GM19238 (cell line): ENCODE results near the gene CKMT2.
A peak's percentile ranks its signal among the peaks of the same experiment; 100 is the strongest.
"Not testable (repeated sequence)": the region's sequence is repeated elsewhere in the genome, so short reads cannot be mapped to it uniquely, and the experiment has no call there.

Source experiments
- DNase-seq: peaks from one replicate; pipeline ENCODE4 v3.0.0; 2011; ENCODE audit warnings: low spot score; ENCODE audit not compliant: insufficient read length

Gene CKMT2

GRCh38 chr5:81249240-81249639 lies 16.1 kb downstream of the CKMT2 start:
- no peak for DNase-seq

GRCh38 chr5:81250004-81250403 lies 16.9 kb downstream of the CKMT2 start:
- no peak for DNase-seq

GRCh38 chr5:81251922-81252321 lies 18.8 kb downstream of the CKMT2 start:
- no peak for DNase-seq

GRCh38 chr5:81252904-81253303 lies 19.8 kb downstream of the CKMT2 start:
- DNase-seq, result no peak

GRCh38 chr5:81253875-81254274 lies 20.8 kb downstream of the CKMT2 start:
- no peak for DNase-seq

DNA sequence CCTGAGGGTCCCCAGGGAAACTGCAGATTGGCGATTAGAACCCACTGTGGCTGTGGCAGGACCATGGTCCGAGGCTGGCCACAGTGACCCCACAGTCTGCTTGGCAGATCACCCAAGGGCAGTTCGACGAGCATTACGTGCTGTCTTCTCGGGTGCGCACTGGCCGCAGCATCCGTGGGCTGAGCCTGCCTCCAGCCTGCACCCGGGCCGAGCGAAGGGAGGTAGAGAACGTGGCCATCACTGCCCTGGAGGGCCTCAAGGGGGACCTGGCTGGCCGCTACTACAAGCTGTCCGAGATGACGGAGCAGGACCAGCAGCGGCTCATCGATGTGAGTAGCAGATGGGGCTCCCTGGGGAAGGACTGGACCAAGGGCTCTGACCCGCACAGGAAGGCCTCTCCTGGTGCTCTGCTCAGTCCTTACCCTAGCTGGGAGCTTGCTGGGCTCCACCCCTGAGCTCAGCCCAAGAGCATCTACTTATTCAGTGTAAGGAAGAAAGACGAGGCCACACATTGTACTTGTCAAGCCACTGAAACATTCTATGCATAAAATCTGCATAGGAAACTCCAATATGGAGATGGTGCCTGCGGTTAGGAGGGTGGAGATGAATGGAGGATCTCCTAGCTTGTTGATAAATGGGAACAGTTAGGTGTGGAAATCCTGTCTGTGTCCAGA lies 21.9 kb downstream of the CKMT2 start:
- no peak for DNase-seq

- no peak for DNase-seq
Observed at GRCh38 chr5:81256766-81257165, 23.6 kb downstream of the CKMT2 start.

GRCh38 chr5:81262796-81263195 lies 29.7 kb downstream of the CKMT2 start:
- not testable (repeated sequence) for DNase-seq

DNA sequence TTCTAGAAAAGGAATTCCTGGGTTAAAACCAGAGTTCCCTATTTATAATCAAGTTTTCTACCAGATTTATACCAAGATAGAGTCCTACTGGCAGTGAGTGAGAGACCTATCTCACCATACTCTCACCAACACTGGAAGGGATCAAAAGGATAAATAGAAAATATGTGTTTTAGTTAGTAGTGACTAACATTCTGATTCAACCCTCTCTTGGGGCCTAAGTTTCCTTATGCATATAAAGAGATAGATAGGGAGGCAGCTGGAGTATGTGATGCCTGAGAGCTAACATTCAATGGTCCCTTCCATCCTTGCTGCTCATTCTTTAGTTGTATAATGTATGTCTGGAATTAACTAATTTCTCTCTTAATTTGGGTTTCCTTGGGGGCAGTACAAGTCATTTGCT lies 32.0 kb downstream of the CKMT2 start:
- no peak for DNase-seq

- no peak for DNase-seq
Observed at GRCh38 chr5:81268521-81269196, 35.5 kb downstream of the CKMT2 start.

DNA sequence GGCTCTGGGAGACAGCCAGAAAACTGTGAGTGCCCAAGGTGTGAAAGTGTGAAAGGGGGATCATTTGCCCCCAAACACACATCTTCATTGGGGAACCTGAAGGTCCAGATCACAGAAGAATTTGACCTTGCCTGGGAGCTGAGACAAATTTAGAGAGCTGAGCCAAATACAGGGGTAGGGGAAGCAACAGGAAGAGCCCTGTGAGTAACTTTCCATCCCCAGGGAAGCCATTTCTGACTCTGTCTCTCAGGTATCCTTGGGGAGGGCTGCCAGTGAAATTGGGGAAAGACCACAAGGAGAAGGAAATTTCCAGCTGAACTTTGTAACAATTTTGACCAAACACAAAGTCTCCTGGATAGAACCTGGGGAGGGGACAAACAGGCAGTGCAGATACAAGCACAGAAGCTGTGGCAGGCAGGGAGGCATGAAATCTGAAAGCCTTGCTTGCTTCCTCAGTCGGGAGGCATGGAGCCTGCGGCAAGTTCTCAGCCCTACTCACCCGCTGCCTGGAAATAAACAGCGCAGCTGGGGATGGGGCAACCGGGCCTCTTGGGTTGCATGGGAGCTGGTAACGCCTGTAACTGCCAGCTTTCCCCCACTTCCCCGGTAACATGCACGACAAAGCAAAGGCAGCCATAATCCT lies 36.8 kb downstream of the CKMT2 start:
- DNase-seq, result no peak

- DNase-seq, result not testable (repeated sequence)
Observed at GRCh38 chr5:81270394-81271027, 37.4 kb downstream of the CKMT2 start.

GRCh38 chr5:81283976-81284375 lies 50.9 kb downstream of the CKMT2 start:
- DNase-seq, result no peak

DNA sequence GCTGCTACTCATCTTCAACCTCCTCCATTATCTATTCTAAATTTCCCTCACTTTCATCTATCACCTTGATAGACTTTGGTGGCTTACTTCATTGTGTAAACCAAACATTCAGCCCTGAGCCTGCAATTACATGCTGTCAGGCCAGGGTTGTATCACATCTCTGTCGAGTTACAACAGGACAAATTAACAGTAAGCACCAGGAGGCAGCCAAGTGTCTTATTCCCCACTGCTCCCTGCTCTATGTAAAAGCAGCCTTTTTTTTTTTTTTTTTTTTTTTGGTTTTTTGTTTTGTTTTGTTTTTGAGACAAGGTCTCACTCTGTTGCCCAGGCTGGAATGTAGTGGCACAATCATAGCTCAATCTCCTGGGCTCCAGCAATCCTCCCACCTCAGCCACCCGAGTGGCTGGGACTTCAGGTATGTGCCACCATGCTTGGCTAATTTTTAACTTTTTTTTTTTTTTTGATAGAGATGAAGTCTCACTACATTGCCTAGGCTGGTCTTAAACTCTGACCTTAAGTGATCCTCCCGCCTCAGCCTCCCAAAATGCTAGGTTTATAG lies 53.0 kb downstream of the CKMT2 start:
- DNase-seq, result no peak

- DNase-seq, result no peak
Observed at GRCh38 chr5:81288021-81288433, 54.9 kb downstream of the CKMT2 start.

GRCh38 chr5:81290146-81290545 lies 57.0 kb downstream of the CKMT2 start:
- no peak for DNase-seq

DNA sequence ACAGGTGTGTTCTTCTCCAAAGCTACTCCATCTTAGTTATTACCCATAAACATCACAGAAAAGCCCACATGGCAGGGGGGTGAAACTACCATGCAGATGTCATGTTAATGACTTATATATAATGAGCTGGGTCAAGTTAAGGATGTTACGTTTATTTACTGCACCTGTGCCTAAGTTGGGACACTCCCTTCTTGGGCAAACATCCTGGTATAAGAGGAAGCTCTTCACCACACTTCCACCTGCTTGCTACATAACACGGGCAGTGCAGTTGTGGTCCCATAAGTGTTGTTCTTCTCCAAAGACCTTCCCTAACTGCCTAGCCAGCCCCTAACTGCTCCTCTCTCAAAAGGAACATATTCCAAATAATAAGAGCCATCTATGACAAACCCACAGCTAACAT lies 59.0 kb downstream of the CKMT2 start:
- DNase-seq, result no peak

- not testable (repeated sequence) for DNase-seq
Observed at GRCh38 chr5:81294021-81294420, 60.9 kb downstream of the CKMT2 start.

DNA sequence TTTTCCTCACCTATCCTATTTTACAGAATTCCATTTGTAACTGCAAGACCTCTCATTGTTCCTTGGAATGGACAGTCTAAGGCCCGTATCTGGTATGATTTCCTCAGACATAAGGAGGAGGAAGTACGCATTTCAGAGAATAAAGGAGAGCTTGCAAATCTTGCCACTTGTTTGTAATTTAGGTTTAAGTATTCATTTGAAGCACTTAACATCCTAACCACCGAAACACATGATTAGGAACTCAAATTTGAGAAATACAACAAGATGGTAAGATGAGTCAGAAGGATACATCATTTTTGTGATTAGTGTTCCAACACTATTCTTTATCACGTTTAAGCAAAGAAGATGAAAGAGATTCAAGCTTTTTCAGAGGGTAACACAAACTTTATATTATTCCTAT lies 64.4 kb downstream of the CKMT2 start:
- no peak for DNase-seq

- DNase-seq, result no peak
Observed at GRCh38 chr5:81300921-81301270, 67.8 kb downstream of the CKMT2 start.

DNA sequence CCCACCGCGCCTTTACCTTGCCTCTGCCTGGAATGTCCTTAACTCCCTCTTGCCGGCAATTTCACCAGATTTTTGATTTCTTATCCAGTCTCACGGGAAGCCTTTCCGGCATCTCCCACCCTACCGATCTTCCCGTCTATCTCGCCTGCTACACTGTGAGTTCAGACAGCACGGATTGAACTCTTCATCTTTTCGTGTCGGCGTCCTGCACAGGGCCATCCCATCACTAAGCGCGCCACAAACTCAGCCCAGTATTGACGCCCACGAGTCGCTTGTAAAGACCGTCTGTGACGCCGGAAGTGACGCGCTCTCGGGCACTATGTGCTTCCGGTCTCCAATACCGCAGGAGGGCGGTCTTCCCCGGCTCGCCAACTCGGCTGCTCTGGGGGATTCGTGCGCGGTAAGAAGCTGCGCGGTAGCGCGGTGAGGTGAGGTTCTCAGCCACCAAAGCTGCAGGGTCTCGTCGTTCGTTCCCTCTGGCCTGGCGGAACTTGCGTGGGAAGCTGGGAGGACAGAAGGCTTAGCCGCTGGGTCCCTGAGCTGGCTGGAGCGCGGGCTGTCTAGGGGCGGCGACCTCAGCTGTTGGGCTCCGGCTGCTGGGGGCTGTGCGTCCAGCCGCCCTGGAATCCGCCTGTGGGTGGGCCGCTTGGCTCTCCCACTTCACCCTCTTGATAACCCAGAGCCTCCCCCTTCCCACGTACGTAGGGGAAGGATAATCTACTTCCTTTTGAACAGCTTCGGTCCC lies 68.3 kb downstream of the CKMT2 start, which contains the start of gene ZCCHC9:
ZCCHC9 (plus strand) TSS at position 317 of the 745 bp plus-strand sequence. CDS start 3,171 bp downstream, outside the sequence.
- DNase-seq, result peak; percentile 68
